GM21737 (cell line): ENCODE measurements around the gene CACNB4.

Experiments
- ATAC-seq: cut with Tn5 transposase; IDR thresholded peaks from one replicate; pipeline ENCODE4 v1.9.1; 2021; ENCODE audit warnings: mild to moderate bottlenecking, moderate library complexity; ENCODE audit not compliant: unreplicated experiment

CACNB4 gene

GRCh38 chr2:151872463-151872862 is 226.4 kb downstream of the CACNB4 start:
- ATAC-seq: no peak

GRCh38 chr2:151869291-151869690 is 229.6 kb downstream of the CACNB4 start:
- ATAC-seq: no peak

- ATAC-seq: peak; percentile 100
These were observed 236.1 kb downstream of the CACNB4 start for GRCh38 chr2:151862700-151863099.

- ATAC-seq: no peak
These were observed 237.7 kb downstream of the CACNB4 start for GRCh38 chr2:151861174-151861573.

GRCh38 chr2:151860613-151861146 is 238.2 kb downstream of the CACNB4 start:
- ATAC-seq: no peak

- ATAC-seq: no peak
These were observed 238.6 kb downstream of the CACNB4 start for GRCh38 chr2:151860210-151860609.

- ATAC-seq: no peak
These were observed 241.2 kb downstream of the CACNB4 start for GRCh38 chr2:151857650-151858049.

- ATAC-seq: no peak
These were observed 243.7 kb downstream of the CACNB4 start for GRCh38 chr2:151855111-151855510.

GRCh38 chr2:151853070-151853758 is 245.6 kb downstream of the CACNB4 start:
- ATAC-seq: no peak

GRCh38 chr2:151852260-151853069 is 246.4 kb downstream of the CACNB4 start:
- no peak for ATAC-seq

- ATAC-seq: no peak
These were observed 247.1 kb downstream of the CACNB4 start for GRCh38 chr2:151851761-151852160.

- no peak for ATAC-seq
These were observed 249.3 kb downstream of the CACNB4 start for GRCh38 chr2:151849413-151850010.

GRCh38 chr2:151845884-151846283 is 253.0 kb downstream of the CACNB4 start:
- peak; percentile 46 for ATAC-seq

GRCh38 chr2:151845481-151845880 is 253.4 kb downstream of the CACNB4 start:
- ATAC-seq: no peak

GRCh38 chr2:151844211-151844896 is 254.5 kb downstream of the CACNB4 start:
- ATAC-seq: no peak

- no peak for ATAC-seq
These were observed 255.2 kb downstream of the CACNB4 start for GRCh38 chr2:151843691-151844061.

GRCh38 chr2:151842830-151843690 is 255.8 kb downstream of the CACNB4 start:
- peak; percentile 28 for ATAC-seq

- peak; percentile 1 for ATAC-seq
These were observed 257.8 kb downstream of the CACNB4 start for GRCh38 chr2:151841047-151841424.

- peak; percentile 96 for ATAC-seq
These were observed 258.4 kb downstream of the CACNB4 start for GRCh38 chr2:151840216-151841046.
